K562 (cell line): Measurements from ENCODE around the gene PRF1. TPM values are rescaled to one million over a fixed set of nuclear protein-coding genes. Genes with fewer than 3 reads are reported as not detected.
A peak's percentile ranks its signal among the peaks of the same experiment; 100 is the strongest.

ENCODE experiments used
- ATAC-seq: fragments of 200-7000 bp; cut with Tn5 transposase; 3 replicates; pipeline ENCODE4 v1.9.1; 2020; ENCODE audit warnings: moderate library complexity
- BruUV-seq: library from RNA; stranded (reverse); fragments of 400-500 nt; replicated peaks from 2 replicates; lab custom pipeline; 2021; lab: Mats Ljungman, UMichigan
- CTCF ChIA-PET: fragments of 300-600 bp; formaldehyde crosslinking; extraction: SDS; loops from one replicate; lab custom pipeline; 2021; ENCODE audit warnings: low intra/inter-chr PET ratio; lab: Yijun Ruan, JAX
- POLR2A ChIA-PET: fragments of 300-600, 350-650 bp; sonication (Branson Sonifier 250); formaldehyde crosslinking; extraction: SDS; loops from one replicate; lab custom pipeline; 2021; ENCODE audit warnings: antibody characterized with exemption, inconsistent platforms; lab: Yijun Ruan, JAX
- DNase-seq, 4 experiments: peaks; one replicate each; pipeline versions ENCODE4 v3.0.0 to v3.0.0-alpha.2; 2011 to 2018; ENCODE audit warnings: low spot score in 3 of 4, mixed read lengths in 3 of 4; ENCODE audit errors: extremely low read depth in 1 of 4
- FAIRE-seq: peaks from 2 replicates; lab custom pipeline; 2011; peaks lifted over from hg19 to GRCh38; lab: Jason Lieb, UNC
- H2AFZ ChIP-seq: 2 replicates; pipeline ENCODE4 v1.6.0; 2011; ENCODE audit warnings: low read depth, low read length, control low read depth, inconsistent platforms
- H3K27ac ChIP-seq: fragments of 200-600 bp; 3 replicates; pipeline ENCODE4 v1.8.0; 2011; ENCODE audit warnings: low read depth, mild to moderate bottlenecking, control low read depth, inconsistent platforms, low read length, moderate library complexity, mixed read lengths; ENCODE audit errors: extremely low read depth
- H3K27me3 ChIP-seq, 2 experiments: fragments of 300-600 bp in 1 of 2; 2 replicates in 1 of 2; 3 replicates in 1 of 2; pipeline versions ENCODE4 v1.6.0 to v1.8.0; 2011; ENCODE audit warnings: inconsistent platforms in 2 of 2, low read length in 2 of 2, mild to moderate bottlenecking in 1 of 2, mixed read lengths in 1 of 2, moderate library complexity in 1 of 2; ENCODE audit not compliant: control insufficient read depth in 2 of 2, insufficient read depth in 2 of 2
- H3K36me3 ChIP-seq: fragments of 300-600 bp; 3 replicates; pipeline ENCODE4 v1.8.0; 2011; ENCODE audit warnings: mild to moderate bottlenecking, low read length, inconsistent platforms; ENCODE audit not compliant: control insufficient read depth, insufficient read depth
- H3K4me1 ChIP-seq, 2 experiments: fragments of 200-600 bp in 1 of 2; replicated peaks in 1 of 2; 2 replicates in 1 of 2; 3 replicates in 1 of 2; pipeline versions ENCODE4 v1.5.1 to v1.8.0; 2011; ENCODE audit warnings: inconsistent platforms in 2 of 2, low read length in 2 of 2, mild to moderate bottlenecking in 1 of 2, mixed read lengths in 1 of 2, moderate library complexity in 1 of 2; ENCODE audit not compliant: control insufficient read depth in 2 of 2, insufficient read depth in 2 of 2
- H3K4me2 ChIP-seq: 2 replicates; pipeline ENCODE4 v1.6.1; 2011; ENCODE audit warnings: low read length, control low read depth, inconsistent platforms, mixed read lengths; ENCODE audit not compliant: insufficient read depth
- H3K4me3 ChIP-seq: fragments of 200-600 bp; sonication (generic), shearing (Covaris generic); 2 replicates; pipeline ENCODE4 v1.5.1; 2016; ENCODE audit warnings: control low read depth, inconsistent platforms
- H3K79me2 ChIP-seq: fragments of 200-600 bp; 3 replicates; pipeline ENCODE4 v1.8.0; 2011; ENCODE audit warnings: low read length, inconsistent platforms; ENCODE audit not compliant: control insufficient read depth, insufficient read depth
- H3K9ac ChIP-seq, 2 experiments: 2 replicates each; pipeline versions ENCODE4 v1.6.0 to v1.6.1; 2011; ENCODE audit warnings: low read depth in 2 of 2, low read length in 2 of 2, control low read depth in 1 of 2, inconsistent platforms in 1 of 2, mild to moderate bottlenecking in 1 of 2, mixed read lengths in 1 of 2; ENCODE audit not compliant: insufficient read depth in 1 of 2
- H3K9me1 ChIP-seq: one replicate; pipeline ENCODE4 v1.6.0; 2011; ENCODE audit warnings: inconsistent platforms, mild to moderate bottlenecking, low read length, moderate library complexity; ENCODE audit not compliant: control insufficient read depth, insufficient read depth
- H3K9me3 ChIP-seq: replicated peaks from 2 replicates; pipeline ENCODE4 v1.5.1; 2011; ENCODE audit warnings: low read depth, low read length, inconsistent platforms; ENCODE audit not compliant: control insufficient read depth, insufficient read depth
- H4K20me1 ChIP-seq: replicated peaks from 2 replicates; pipeline ENCODE4 v1.6.1; 2011; ENCODE audit warnings: low read length, inconsistent platforms, mixed read lengths; ENCODE audit not compliant: control insufficient read depth, insufficient read depth
- ATF3 ChIP-seq, 2 experiments: fragments of 450-650 bp in 1 of 2; sonication (generic) in 1 of 2; formaldehyde crosslinking in 1 of 2; IDR thresholded peaks in 1 of 2; conservative IDR thresholded peaks in 1 of 2; 2 replicates each; pipeline versions ENCODE4 v1.6.1 to v1.8.1; 2016 to 2023; ENCODE audit warnings: mild to moderate bottlenecking in 2 of 2, moderate library complexity in 2 of 2, inconsistent platforms in 1 of 2, missing genetic modification reagents in 1 of 2
- MAX ChIP-seq: sonication (generic); formaldehyde crosslinking; IDR thresholded peaks from 2 replicates; pipeline ENCODE4 v1.9.0; 2022; ENCODE audit warnings: mild to moderate bottlenecking, missing genetic modification reagents
- WGBS: fragments of 100-300 bp; shearing (Covaris generic); methylation state at CpG from one replicate; pipeline ENCODE4 v1.1.6; 2016; ENCODE audit warnings: low coverage, mixed read lengths; ENCODE audit not compliant: insufficient coverage; ENCODE audit errors: missing lambda C conversion rate; 5-methylcytosine and 5-hydroxymethylcytosine counted together
- in situ Hi-C: fragments of 300-500 bp; cut with MboI; formaldehyde crosslinking; loops from 4 replicates; pipeline ENCODE4 v1.15.0; 2018; ENCODE audit warnings: inconsistent platforms, mixed read lengths
- intact Hi-C: fragments of 100-400 bp; cut with micrococcal nuclease; formaldehyde crosslinking; loops from 2 replicates; pipeline ENCODE4 v1.14.2; 2022
- polyA plus RNA-seq, 8 experiments: library from polyadenylated mRNA; depleted of rRNA in 4 of 8; stranded (reverse) in 5 of 8; unstranded in 3 of 8; fragments of >200 nt; fragmentation: Nextera tagmentation in 2 of 8; fragmentation: Illumina TruSeq in 1 of 8; extraction: Ambion mirVana in 2 of 8; extraction: Trizol in 1 of 8; gene quantifications; 2 replicates each; pipeline versions ENCODE4 v1.2.1 to v1.2.3, GENCODE V29; 2011 to 2014; ENCODE audit warnings: inconsistent platforms in 1 of 8, missing spikeins in 1 of 8
- total RNA-seq, 7 experiments: library from RNA; depleted of rRNA in 6 of 7; stranded (reverse); fragments of >200 nt in 6 of 7; fragmentation: Illumina TruSeq in 2 of 7; extraction: Trizol in 2 of 7; gene quantifications; 2 replicates each; pipeline versions ENCODE4 v1.2.1 to v1.2.3, GENCODE V29; 2011 to 2021; ENCODE audit warnings: low replicate concordance in 1 of 7

PRF1 gene
- total and polyA plus RNA-seq, 9 of the 15 experiments (the other 6 are each of a cell fraction or from before 2014, with no cell fraction given), result 3.8 to 8.6 (median 6.3) TPM

- 48% methylated on average over 2 of the region's 2 CpGs for WGBS
- FAIRE-seq, result no peak
Observed at GRCh38 chr10:70583669-70584037, 18.9 kb downstream of the PRF1 start.

More at GRCh38 chr10:70583669-70584037, 18.9 kb downstream of the PRF1 start:
- Histone ChIP-seq H3K4me2 (no peak overlapping the region), H4K20me1 (no peaks in the 10 kb centered on the region), H3K9me3 (no peaks in the 10 kb centered on the region), H3K27me3 (no peaks in the 10 kb centered on the region), H3K4me3 (no peak overlapping the region), H3K79me2 (no peaks in the 10 kb centered on the region), H3K9ac (peak overlapping the region in 1 of 2 experiments; percentile 49; a peak in 2 of 4 replicates), H3K36me3 (no peaks in the 10 kb centered on the region), H3K9me1 (peaks cover 4% of the 10 kb centered on the region), H3K4me1 (peaks cover 14 to 31% of the 10 kb centered on the region in 2 experiments), H3K27ac (no peak overlapping the region), H2AFZ (peak overlapping the region; percentile 43; the same call in 1 of the 2 replicates)
- TF ChIP-seq ATF3 (IDR thresholded peaks at IDR 0.05), result no peak
- no peak for TF ChIP-seq ATF3 (CRISPR knock-in tag; conservative IDR thresholded peaks at IDR 0.05)
- TF ChIP-seq MAX (CRISPR knock-in tag), result peak; percentile 38
- DNase-seq (no peak), ATAC-seq (no peak)
- intact Hi-C loops (no loop called here), in situ Hi-C loops (no loop called here)
- POLR2A ChIA-PET, result interaction anchor here (0.7 to 1.0 kb wide), 2 partner anchors 18 to 1691 kb away, joined by 3 read pairs; no protein-coding TSS in a partner anchor
- BruUV-seq, result no TSS peak
- CTCF ChIA-PET, result no interaction called here
